Measurements from ENCODE around the gene TMEM151B. TPM values are rescaled to one million over a fixed set of nuclear protein-coding genes. Genes with fewer than 3 reads are reported as not detected.

TMEM151B gene
- total and polyA plus RNA-seq, 10 of the 15 experiments (the other 5 are each of a cell fraction or from before 2014, with no cell fraction given): 0.01 to 0.19 (median 0.05) TPM; not detected in 6

DNA sequence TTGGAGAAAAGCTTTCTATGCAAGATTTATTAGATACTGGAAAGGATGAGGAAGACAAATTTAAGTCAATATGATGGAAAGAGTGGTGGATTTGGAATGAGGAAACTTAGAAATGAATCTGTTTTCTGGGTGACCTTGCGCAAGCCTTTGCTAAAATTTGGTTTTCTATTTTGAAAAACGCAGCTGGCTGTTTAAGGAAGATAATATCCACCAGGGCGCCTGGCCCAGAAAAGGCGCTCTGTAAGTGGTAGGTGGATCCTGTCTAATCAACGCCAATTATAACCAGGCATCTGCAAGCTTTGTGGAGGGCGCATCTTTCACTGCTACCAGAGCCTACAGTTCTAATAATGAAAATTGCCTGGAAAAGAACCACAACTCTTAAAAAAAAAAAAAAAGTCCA is 71.8 kb downstream of the TMEM151B start:
- Histone ChIP-seq H4K20me1 (ENCODE audit: control insufficient read depth, insufficient read depth) (no peaks in the 10 kb centered on the region), H3K9me3 (replicated peaks; ENCODE audit: control insufficient read depth, insufficient read depth, low read length) (no peaks in the 10 kb centered on the region), H3K4me1 (ENCODE audit: control insufficient read depth, insufficient read depth, low read length) (no peaks in the 10 kb centered on the region), H3K27me3 (replicated peaks in 1 of 2; ENCODE audit: control insufficient read depth in 2 of 2, insufficient read depth in 2 of 2, low read length in 1 of 2) (peaks cover 4 to 6% of the 10 kb centered on the region in 2 experiments; a peak in 3 of 4 replicates), H3K27ac (ENCODE audit: control insufficient read depth, insufficient read depth) (no peak overlapping the region), H3K36me3 (ENCODE audit: control insufficient read depth in 2 of 2, insufficient read depth in 2 of 2, low read length in 1 of 2) (no peaks in the 10 kb centered on the region), H3K9ac (ENCODE audit: control insufficient read depth, insufficient read depth, low read length) (no peak overlapping the region), H3K79me2 (ENCODE audit: control insufficient read depth, insufficient read depth, low read length) (no peaks in the 10 kb centered on the region), H3K4me3 (no peak overlapping the region), H2AFZ (ENCODE audit: control insufficient read depth, low read depth, low read length) (no peak overlapping the region), H3K4me2 (ENCODE audit: control insufficient read depth, insufficient read depth) (no peak overlapping the region)
- intact Hi-C loops (cut with micrococcal nuclease; ENCODE audit: unreplicated experiment): no loop called here
- SMC1A ChIA-PET (ENCODE audit: uncharacterized antibody, unreplicated experiment): interaction anchor here (1.0 to 1.1 kb wide), 2 partner anchors 9 to 10 kb away, joined by 3 read pairs; no protein-coding TSS in a partner anchor
- no TSS peak for BruUV-seq (replicated peaks)
- CTCF ChIA-PET: interaction anchor here (0.6 to 1.6 kb wide), 3 partner anchors 74 to 257 kb away, joined by 3 to 8 read pairs (median 3); no protein-coding TSS in a partner anchor
- in situ Hi-C loops (cut with MboI): no loop called here
- ATAC-seq: no peak
- RAD21 ChIA-PET (ENCODE audit: unreplicated experiment): no interaction called here
- TF ChIP-seq, protein P1, sequence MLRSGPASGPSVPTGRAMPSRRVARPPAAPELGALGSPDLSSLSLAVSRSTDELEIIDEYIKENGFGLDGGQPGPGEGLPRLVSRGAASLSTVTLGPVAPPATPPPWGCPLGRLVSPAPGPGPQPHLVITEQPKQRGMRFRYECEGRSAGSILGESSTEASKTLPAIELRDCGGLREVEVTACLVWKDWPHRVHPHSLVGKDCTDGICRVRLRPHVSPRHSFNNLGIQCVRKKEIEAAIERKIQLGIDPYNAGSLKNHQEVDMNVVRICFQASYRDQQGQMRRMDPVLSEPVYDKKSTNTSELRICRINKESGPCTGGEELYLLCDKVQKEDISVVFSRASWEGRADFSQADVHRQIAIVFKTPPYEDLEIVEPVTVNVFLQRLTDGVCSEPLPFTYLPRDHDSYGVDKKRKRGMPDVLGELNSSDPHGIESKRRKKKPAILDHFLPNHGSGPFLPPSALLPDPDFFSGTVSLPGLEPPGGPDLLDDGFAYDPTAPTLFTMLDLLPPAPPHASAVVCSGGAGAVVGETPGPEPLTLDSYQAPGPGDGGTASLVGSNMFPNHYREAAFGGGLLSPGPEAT (IDR thresholded peaks at IDR 0.05; ENCODE audit: low read depth): no peak
- TF ChIP-seq MTA3 (IDR thresholded peaks at IDR 0.05; ENCODE audit: borderline replicate concordance, low read length): no peak
- TF ChIP-seq NFYA (IDR thresholded peaks at IDR 0.05; ENCODE audit: borderline replicate concordance, low read depth, low read length): no peak
- TF ChIP-seq, protein P2, sequence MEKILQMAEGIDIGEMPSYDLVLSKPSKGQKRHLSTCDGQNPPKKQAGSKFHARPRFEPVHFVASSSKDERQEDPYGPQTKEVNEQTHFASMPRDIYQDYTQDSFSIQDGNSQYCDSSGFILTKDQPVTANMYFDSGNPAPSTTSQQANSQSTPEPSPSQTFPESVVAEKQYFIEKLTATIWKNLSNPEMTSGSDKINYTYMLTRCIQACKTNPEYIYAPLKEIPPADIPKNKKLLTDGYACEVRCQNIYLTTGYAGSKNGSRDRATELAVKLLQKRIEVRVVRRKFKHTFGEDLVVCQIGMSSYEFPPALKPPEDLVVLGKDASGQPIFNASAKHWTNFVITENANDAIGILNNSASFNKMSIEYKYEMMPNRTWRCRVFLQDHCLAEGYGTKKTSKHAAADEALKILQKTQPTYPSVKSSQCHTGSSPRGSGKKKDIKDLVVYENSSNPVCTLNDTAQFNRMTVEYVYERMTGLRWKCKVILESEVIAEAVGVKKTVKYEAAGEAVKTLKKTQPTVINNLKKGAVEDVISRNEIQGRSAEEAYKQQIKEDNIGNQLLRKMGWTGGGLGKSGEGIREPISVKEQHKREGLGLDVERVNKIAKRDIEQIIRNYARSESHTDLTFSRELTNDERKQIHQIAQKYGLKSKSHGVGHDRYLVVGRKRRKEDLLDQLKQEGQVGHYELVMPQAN (conservative IDR thresholded peaks at IDR 0.05): no peak
- no peak for TF ChIP-seq SUPT20H (IDR thresholded peaks at IDR 0.05; ENCODE audit: borderline replicate concordance, control insufficient read depth, low read depth, low read length)
- TF ChIP-seq NFXL1 (IDR thresholded peaks at IDR 0.05; ENCODE audit: borderline replicate concordance): no peak
- no peak for DNase-seq (ENCODE audit: low read depth, low spot score)
- 70% methylated on average over 6 of the region's 6 CpGs for WGBS (ENCODE audit: insufficient coverage, insufficient replicate concordance, low lambda C conversion rate, missing lambda C conversion rate)
- POLR2A ChIA-PET: no interaction called here
- FAIRE-seq: no peak

Data from GM12878 (cell line).